ENCODE results near the gene FLACC1.
A peak's percentile ranks its signal among the peaks of the same experiment; 100 is the strongest.
"Not testable (repeated sequence)": the region's sequence is repeated elsewhere in the genome, so short reads cannot be mapped to it uniquely, and the experiment has no call there.

Gene FLACC1

DNA sequence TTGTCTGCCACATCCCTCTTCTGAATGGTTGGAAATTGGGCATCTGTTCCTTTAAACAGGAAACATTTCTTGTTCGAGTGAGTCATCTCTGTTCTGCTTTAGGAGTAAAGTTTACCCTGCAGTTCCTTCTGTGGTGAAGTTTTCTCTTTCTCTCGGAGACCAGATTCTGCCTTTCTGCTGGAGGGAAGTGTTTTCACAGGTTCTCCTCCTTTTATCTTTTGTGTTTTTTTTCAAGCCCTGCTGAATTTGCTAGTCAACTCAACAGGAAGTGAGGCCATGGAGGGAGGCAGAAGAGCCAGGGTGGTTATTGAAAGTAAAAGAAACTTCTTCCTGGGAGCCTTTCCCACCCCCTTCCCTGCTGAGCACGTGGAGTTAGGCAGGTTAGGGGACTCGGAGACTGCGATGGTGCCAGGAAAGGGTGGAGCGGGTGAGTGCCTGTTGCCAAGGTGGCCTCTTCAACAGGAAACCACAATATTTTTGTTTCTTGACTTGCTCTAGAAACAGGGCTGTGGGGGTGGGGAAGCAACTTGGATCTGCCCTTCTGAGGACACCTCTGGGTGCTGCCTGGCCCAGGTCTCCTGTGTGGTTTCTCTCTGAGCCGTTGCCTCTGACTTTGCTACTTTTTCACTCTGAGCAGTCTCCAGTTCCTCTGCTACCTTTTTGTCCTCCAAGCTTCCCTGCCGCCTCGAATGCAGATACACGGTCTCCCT lies 99.0 kb downstream of the FLACC1 start:
- H3K36me3 Mint-ChIP-seq: peaks cover 5% of the 10 kb centered on the region
- H3K4me3 Mint-ChIP-seq: peak overlapping the region; percentile 89
- H3K27me3 Mint-ChIP-seq: no peaks in the 10 kb centered on the region
- no peaks in the 10 kb centered on the region for H3K9me3 Mint-ChIP-seq
- peak overlapping the region; percentile 95 for H3K27ac Mint-ChIP-seq
- H3K4me1 Mint-ChIP-seq: peaks cover 65% of the 10 kb centered on the region
- ATAC-seq: peak; percentile 88

DNA sequence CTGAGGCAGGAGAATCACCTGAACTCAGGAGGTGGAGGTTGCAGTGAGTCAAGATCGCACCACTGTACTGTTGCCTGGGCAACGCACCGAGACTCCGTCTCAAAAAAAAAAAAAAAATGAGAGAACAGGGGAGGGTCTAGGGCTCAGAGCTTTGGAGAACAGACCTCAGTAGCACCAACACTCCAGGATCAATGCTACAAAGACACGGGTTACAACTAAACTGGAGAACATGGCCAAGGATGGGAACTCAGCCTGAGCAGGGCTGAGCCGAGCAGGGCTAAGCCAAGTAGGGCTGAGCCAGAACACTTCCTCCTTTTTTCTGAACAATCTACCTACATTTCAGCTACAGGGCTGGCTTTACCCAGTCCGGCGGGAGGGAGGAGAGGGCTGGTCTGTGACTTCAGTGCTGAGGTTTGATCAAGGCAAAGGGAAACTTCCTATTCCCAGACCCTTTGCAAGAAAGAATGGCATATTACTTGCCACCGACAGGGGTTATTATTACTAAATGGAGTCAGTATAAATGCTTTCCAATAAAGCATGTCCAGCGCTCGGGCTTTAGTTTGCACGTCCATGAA lies 99.7 kb downstream of the FLACC1 start:
- Mint-ChIP-seq H3K36me3 (peaks cover 5% of the 10 kb centered on the region), H3K4me3 (peak overlapping the region; percentile 89), H3K9me3 (no peaks in the 10 kb centered on the region), H3K27ac (peak overlapping the region; percentile 95), H3K4me1 (peaks cover 66% of the 10 kb centered on the region), H3K27me3 (no peaks in the 10 kb centered on the region)
- ATAC-seq: peak; percentile 76

DNA sequence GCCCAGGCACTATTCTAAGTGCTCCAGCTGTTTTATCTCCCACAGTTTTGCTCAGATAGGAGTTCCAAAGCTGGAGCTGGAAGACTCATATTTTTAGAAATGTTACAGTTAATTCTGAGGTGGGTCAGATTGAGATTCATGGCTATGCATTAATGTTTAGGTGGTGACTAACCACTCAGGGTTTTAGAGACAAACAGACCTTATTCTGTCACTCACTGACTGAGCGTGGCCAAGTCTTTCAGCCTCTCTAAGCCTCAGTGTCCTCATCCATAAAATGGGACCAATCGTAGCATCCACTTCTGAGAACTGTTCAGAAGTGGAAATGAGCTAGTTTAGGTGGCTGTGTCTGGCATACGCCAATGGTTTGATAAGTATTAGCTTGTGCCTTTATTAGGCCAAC lies 101.1 kb downstream of the FLACC1 start:
- Mint-ChIP-seq H3K9me3 (no peaks in the 10 kb centered on the region), H3K27ac (peak overlapping the region; percentile 95), H3K4me3 (no peak overlapping the region), H3K4me1 (peaks cover 68% of the 10 kb centered on the region), H3K36me3 (peaks cover under 1% of the 10 kb centered on the region), H3K27me3 (no peaks in the 10 kb centered on the region)
- ATAC-seq: no peak

DNA sequence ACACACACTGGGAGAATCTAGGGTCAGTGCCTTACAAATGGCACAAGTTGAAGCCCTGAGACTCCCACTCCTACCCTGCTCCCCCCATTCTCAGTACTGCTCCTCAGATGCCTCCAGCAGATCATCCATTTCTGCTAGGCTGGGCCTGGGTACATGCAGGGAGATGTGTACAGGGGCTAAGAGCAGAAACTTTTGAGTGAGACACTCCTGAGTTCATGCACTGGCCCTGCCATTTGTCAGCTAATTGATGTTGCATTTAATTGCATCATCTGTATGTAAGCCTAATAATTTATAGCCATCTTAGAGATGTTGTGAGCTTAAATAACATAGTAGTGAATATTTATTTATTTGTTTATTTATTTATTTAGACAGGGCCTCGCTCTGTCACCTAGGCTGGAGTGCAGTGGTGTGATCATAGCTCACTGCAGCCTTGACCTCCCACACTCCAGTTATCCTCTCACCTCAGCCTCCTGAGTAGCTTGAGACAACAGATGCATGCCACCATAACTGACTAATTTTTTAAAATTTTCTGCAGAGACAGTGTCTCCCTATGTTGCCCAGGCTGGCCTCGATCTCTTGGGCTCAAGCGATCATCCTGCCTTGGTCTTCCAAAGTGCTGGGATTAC lies 101.6 kb downstream of the FLACC1 start:
- peaks cover 6% of the 10 kb centered on the region for H3K36me3 Mint-ChIP-seq
- H3K4me3 Mint-ChIP-seq: no peak overlapping the region
- H3K27me3 Mint-ChIP-seq: no peaks in the 10 kb centered on the region
- no peaks in the 10 kb centered on the region for H3K9me3 Mint-ChIP-seq
- H3K4me1 Mint-ChIP-seq: peaks cover 70% of the 10 kb centered on the region
- H3K27ac Mint-ChIP-seq: peak overlapping the region; percentile 95
- no peak for ATAC-seq

DNA sequence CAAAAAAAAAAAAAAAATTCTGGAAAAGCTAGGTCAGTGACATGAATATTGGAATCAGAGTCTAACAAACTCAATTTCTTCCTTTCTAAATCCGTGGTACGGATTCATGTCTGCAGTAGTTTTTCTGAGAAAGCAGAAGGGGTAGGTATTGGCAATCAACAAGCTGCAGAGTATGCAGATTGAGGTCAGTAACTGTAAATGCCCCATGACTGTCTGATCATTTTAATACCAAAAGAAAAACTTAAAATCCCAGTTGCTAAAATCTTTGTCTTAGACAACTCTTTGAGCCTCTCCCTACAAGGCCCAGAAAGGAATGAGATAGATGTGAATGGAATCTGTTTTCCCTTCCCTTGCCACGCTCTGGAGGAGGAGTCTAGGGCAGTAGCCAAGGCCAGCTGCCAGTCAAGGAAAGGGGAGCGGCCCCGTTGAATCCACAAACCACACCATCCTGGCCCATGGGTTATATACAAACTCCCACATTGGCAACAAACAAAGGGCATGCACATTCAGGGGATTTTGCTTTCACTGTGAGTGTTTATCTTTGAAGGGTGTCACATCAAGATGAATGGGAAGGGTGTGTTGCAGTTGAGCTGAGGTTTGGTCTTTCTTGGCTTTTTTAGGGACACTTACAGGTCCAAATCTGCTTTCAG lies 102.9 kb downstream of the FLACC1 start:
- Mint-ChIP-seq H3K27ac (peak overlapping the region; percentile 95), H3K36me3 (peaks cover 12% of the 10 kb centered on the region), H3K4me3 (no peak overlapping the region)

DNA sequence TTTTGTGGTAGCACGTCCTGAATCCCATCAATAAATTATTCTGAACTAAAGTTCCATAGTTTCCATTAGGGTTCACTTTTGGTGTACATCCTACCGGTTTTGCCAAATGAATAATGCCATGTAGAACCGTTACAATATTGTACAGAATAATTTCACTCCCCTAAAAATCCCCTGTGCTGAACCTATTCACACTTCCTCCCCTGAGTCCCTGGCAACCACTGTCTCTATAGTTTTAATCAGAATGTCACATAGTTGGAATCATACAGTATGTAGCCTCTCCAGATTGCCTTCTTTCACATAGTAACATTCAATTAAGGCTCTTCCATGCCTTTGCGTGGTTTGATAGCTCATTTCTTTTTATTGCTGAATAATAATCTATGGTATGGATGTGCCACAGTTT lies 106.4 kb downstream of the FLACC1 start:
- Mint-ChIP-seq H3K27me3 (no peaks in the 10 kb centered on the region), H3K4me3 (no peak overlapping the region), H3K9me3 (no peaks in the 10 kb centered on the region), H3K4me1 (peaks cover 59% of the 10 kb centered on the region), H3K27ac (peak overlapping the region; percentile 53), H3K36me3 (peaks cover 18% of the 10 kb centered on the region)
- ATAC-seq: no peak

More for the DNA sequence above, 102.9 kb downstream of the FLACC1 start:
- H3K9me3 Mint-ChIP-seq: no peaks in the 10 kb centered on the region
- H3K4me1 Mint-ChIP-seq: peaks cover 70% of the 10 kb centered on the region
- H3K27me3 Mint-ChIP-seq: no peaks in the 10 kb centered on the region
- no peak for ATAC-seq

DNA sequence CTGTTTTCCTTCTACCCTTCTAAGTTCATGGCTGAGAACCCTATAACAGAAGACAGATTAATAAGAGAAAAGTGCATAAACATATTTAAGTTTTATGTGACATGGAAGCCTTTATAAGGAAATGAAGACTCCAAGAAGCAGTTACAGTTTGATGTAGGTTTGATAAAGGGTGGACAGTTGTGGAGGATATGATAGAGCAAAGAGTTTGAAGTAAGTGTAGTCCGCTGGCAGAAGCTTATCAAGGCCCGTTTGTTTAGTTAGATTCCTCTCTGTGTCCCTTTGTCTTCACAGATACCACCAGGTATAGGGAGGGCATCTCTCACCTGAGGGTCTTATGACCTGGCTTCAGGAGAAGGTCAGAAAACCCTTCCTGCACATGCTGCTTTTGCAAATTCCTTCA lies 107.3 kb downstream of the FLACC1 start:
- no peaks in the 10 kb centered on the region for H3K27me3 Mint-ChIP-seq
- H3K4me1 Mint-ChIP-seq: peaks cover 68% of the 10 kb centered on the region
- H3K4me3 Mint-ChIP-seq: no peak overlapping the region
- no peaks in the 10 kb centered on the region for H3K9me3 Mint-ChIP-seq
- H3K27ac Mint-ChIP-seq: peak overlapping the region; percentile 53
- no peak for ATAC-seq
- peaks cover 18% of the 10 kb centered on the region for H3K36me3 Mint-ChIP-seq

DNA sequence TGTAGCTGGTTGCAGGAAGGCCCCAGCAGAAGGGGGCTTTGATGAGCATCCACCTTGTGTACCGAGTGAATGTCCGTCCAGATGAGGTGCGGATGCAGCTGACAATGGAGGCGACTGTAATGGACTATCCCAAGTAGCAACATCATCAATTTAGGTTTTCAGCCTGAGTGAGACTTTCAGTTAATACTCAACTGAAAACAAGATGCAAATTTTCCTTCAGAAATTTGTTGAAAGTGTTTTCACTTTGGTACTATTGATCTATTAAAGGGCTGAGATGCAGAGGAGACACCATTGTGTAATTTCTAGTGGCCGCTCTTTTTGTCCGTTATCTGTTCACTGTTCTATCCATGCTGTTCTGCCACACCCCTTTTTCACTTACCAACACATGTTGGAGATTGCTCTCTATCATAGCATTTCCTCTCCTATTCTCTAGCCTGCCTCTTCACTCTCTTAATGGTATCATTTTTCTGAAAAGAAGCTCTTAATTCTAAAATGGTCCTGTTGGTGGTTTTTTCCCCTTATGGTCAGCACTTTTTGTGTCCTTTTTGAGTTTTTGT lies 108.8 kb downstream of the FLACC1 start:
- no peak for ATAC-seq
- Mint-ChIP-seq H3K4me1 (peaks cover 70% of the 10 kb centered on the region), H3K4me3 (no peak overlapping the region), H3K36me3 (peaks cover 18% of the 10 kb centered on the region), H3K9me3 (no peaks in the 10 kb centered on the region), H3K27me3 (no peaks in the 10 kb centered on the region), H3K27ac (peak overlapping the region; percentile 53)

DNA sequence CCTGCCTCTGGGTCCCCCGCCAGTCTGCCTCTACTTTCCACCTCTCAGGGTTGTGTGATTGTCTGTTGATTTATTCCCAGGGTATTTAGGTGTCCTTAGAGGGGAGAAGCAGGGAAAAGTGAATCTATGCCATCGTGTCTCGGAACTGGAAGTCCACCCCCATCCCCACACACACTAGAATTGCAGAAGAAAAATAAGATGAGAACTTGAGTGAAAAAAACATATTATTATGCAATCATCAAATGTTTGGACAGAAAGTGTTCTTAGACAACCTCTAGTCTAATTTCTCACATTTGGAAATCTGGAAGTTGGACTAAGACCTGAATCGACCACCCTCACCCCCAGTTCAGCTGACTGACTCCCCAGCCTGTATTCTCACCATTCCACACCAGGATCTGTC lies 110.9 kb downstream of the FLACC1 start:
- Mint-ChIP-seq H3K27me3 (no peaks in the 10 kb centered on the region), H3K9me3 (no peaks in the 10 kb centered on the region), H3K4me3 (no peak overlapping the region), H3K4me1 (peaks cover 69% of the 10 kb centered on the region), H3K27ac (peak overlapping the region; percentile 75), H3K36me3 (peaks cover 32% of the 10 kb centered on the region)
- no peak for ATAC-seq

DNA sequence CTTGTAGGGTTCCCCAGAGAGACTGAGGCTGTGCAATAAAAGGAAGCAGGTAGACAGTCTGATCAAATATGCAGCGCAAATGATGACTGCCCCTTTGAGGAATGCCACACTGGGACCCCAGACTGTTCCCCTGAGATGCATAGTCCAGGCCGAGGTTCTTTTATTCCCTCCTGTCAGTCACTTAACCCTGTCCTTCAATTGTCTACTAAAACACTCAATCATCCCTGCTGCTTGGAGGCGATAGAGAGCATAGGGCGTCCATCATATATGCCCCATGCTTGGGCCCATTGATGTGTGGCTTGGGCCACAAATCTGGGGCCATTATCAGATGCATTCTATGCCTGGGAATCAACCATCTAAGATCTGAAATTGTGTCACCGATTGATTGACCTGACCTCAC lies 112.3 kb downstream of the FLACC1 start:
- no peaks in the 10 kb centered on the region for H3K9me3 Mint-ChIP-seq
- H3K27me3 Mint-ChIP-seq: no peaks in the 10 kb centered on the region
- H3K27ac Mint-ChIP-seq: peak overlapping the region; percentile 75
- no peak for ATAC-seq
- no peak overlapping the region for H3K4me3 Mint-ChIP-seq
- H3K4me1 Mint-ChIP-seq: peaks cover 69% of the 10 kb centered on the region
- peaks cover 35% of the 10 kb centered on the region for H3K36me3 Mint-ChIP-seq

DNA sequence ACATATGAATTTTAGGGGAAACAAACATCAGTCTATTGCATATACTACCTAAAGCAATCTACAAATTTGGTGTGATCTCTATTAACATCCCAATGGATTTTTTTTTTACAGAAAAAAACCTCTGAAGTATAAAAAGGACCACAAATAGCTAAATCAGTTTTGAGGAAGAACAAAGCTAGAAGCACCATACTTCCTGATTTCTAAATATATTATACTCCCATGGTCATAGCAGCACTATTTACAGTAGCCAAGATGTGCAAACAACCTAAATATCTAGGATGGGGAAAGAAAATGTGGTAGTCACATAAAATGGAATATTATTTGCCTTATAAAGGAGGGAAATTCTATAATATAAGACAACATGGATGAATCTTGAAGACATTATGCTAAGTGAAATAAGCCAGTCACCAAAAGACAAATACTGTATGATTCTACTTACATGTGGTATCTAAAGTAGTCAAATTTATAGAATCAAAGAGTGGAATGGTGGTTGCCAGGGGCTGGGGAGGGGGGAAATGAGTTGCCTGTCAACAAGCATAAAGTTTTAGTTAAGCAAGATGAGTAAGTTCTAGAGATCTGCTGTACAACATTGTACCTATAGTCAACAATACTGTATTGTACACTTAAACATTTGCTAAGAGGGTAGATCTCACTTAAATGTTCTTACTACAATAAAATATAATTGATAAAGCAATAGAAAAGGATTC lies 114.4 kb downstream of the FLACC1 start:
- peaks cover 41% of the 10 kb centered on the region for H3K36me3 Mint-ChIP-seq
- H3K4me3 Mint-ChIP-seq: no peak overlapping the region
- H3K27me3 Mint-ChIP-seq: no peaks in the 10 kb centered on the region
- H3K27ac Mint-ChIP-seq: peak overlapping the region; percentile 56
- peaks cover 71% of the 10 kb centered on the region for H3K4me1 Mint-ChIP-seq
- H3K9me3 Mint-ChIP-seq: no peaks in the 10 kb centered on the region
- ATAC-seq: no peak

DNA sequence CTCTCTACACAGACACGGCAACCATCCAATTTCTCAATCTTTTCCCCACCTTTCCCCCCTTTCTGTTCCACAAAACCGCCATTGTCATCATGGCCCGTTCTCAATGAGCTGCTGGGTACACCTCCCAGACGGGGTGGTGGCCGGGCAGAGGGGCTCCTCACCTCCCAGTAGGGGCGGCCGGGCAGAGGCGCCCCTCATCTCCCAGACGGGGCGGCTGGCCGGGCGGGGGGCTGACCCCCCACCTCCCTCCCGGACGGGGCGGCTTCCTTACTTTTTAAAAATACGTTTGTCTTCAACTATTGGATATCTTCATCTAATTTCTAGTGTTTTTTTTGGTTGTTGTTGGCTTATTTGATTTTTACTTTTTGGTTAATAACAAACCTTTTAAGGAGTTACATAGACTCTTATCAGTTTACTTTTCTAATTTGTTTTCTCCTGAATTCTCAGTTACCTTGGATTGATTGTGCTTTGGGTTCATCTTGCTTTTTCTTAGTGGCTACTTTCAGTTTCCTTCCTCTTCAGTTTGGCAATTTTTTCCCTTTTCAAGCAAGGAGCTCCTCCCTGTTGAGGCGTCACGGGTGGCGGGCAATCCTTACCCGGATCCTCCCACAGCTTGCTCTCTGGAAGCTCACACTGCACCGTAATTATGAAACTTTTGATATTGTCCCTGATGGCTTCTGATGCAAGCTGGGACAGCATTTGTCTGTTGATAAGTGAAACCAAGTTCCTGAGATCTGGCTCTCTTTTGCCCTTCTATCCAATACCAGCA lies 117.8 kb downstream of the FLACC1 start:
- Mint-ChIP-seq H3K36me3 (peaks cover 54% of the 10 kb centered on the region), H3K4me1 (peaks cover 66% of the 10 kb centered on the region), H3K27ac (peak overlapping the region; percentile 57)
- ATAC-seq, H3K9me3 Mint-ChIP-seq, H3K4me3 Mint-ChIP-seq, H3K27me3 Mint-ChIP-seq: not testable (repeated sequence)
